Natural killer cell (primary cell): ENCODE measurements around the gene KDSR. TPM values are rescaled to one million over a fixed set of nuclear protein-coding genes. Genes with fewer than 3 reads are reported as not detected.
A peak's percentile ranks its signal among the peaks of the same experiment; 100 is the strongest.

Experiments used
- ATAC-seq, 3 donors: fragments of 150-1000 bp in 2 of 3; fragments of 200-7000 bp in 1 of 3; cut with Tn5 transposase; 1 replicate in 1 of 3; 2 replicates in 2 of 3; pipeline ENCODE4 v1.10.0; 2021; ENCODE audit warnings: mild to moderate bottlenecking in 2 of 3, moderate library complexity in 2 of 3
- DNase-seq, 2 donors: peaks; one replicate each; pipeline versions ENCODE4 v3.0.0 to v3.0.0-alpha.2; 2013 to 2021; ENCODE audit warnings: mixed read lengths in 1 of 2
- H3K27ac ChIP-seq: one replicate; pipeline ENCODE4 v1.5.1; 2013; ENCODE audit warnings: mild to moderate bottlenecking, low read length
- H3K27me3 ChIP-seq: one replicate; pipeline ENCODE4 v1.6.1; 2013; ENCODE audit warnings: low read length; ENCODE audit not compliant: control insufficient read depth, insufficient read depth
- H3K36me3 ChIP-seq: one replicate; pipeline ENCODE4 v1.6.1; 2013; ENCODE audit warnings: low read length; ENCODE audit not compliant: control insufficient read depth, insufficient read depth
- H3K4me1 ChIP-seq: one replicate; pipeline ENCODE4 v1.6.1; 2013; ENCODE audit warnings: low read length; ENCODE audit not compliant: control insufficient read depth, insufficient read depth
- H3K4me3 ChIP-seq: one replicate; pipeline ENCODE4 v1.5.1; 2013; ENCODE audit warnings: low read length
- H3K9me3 ChIP-seq: one replicate; pipeline ENCODE4 v1.6.1; 2013; ENCODE audit warnings: low read length; ENCODE audit not compliant: control insufficient read depth, insufficient read depth
- H3K27ac Mint-ChIP-seq, 2 donors: one replicate each; pipeline ENCODE4 v1.8.0; 2022; ENCODE audit warnings: mild to moderate bottlenecking in 2 of 2, mixed read lengths in 2 of 2, moderate library complexity in 1 of 2
- H3K27me3 Mint-ChIP-seq, 2 donors: one replicate each; pipeline ENCODE4 v1.8.0; 2022; ENCODE audit warnings: low read depth in 2 of 2, mixed read lengths in 2 of 2
- H3K36me3 Mint-ChIP-seq: one replicate; pipeline ENCODE4 v1.8.0; 2022; ENCODE audit warnings: mixed read lengths
- H3K4me1 Mint-ChIP-seq, 2 donors: one replicate each; pipeline ENCODE4 v1.8.0; 2022; ENCODE audit warnings: mixed read lengths in 2 of 2
- H3K4me3 Mint-ChIP-seq: one replicate; pipeline ENCODE4 v1.8.0; 2022; ENCODE audit warnings: mild to moderate bottlenecking, moderate library complexity, mixed read lengths
- H3K9me3 Mint-ChIP-seq, 2 donors: one replicate each; pipeline ENCODE4 v1.8.0; 2022; ENCODE audit warnings: mixed read lengths in 2 of 2
- CTCF ChIP-seq: fragments of 200-600 bp; IDR thresholded peaks from one replicate; pipeline ENCODE4 v1.8.0; 2022; ENCODE audit warnings: antibody characterized with exemption
- WGBS: methylation state at CpG from one replicate; pipeline ENCODE4 v1.1.7; 2013; ENCODE audit warnings: missing lambda C conversion rate; ENCODE audit not compliant: insufficient coverage; 5-methylcytosine and 5-hydroxymethylcytosine counted together
- intact Hi-C: fragments of 100-400 bp; cut with micrococcal nuclease; formaldehyde crosslinking; loops from one replicate; pipeline ENCODE4 v1.14.2; 2022
- total RNA-seq, 4 donors: library from RNA; stranded (reverse); fragments of 120-200 nt in 1 of 4; gene quantifications; one replicate each; pipeline versions ENCODE4 v1.2.3 to v1.2.4, GENCODE V29; 2013 to 2022

Gene KDSR
- total RNA-seq, 3 donors from 2014 or later (not counting 1 experiment from before 2014, with no cell fraction given), result 11.1 to 15.1 (median 11.6) TPM

- ATAC-seq, result no peak
- no peaks in the 10 kb centered on the region for H3K36me3 Mint-ChIP-seq
- no peaks in the 10 kb centered on the region for H3K9me3 Mint-ChIP-seq
- peaks cover 35% of the 10 kb centered on the region for H3K4me1 ChIP-seq
- H3K36me3 ChIP-seq, result peaks cover 2% of the 10 kb centered on the region
- H3K9me3 ChIP-seq, result no peaks in the 10 kb centered on the region
- H3K4me1 Mint-ChIP-seq, result peaks cover 73 to 83% of the 10 kb centered on the region in 2 donors
- no peak for TF ChIP-seq CTCF
- H3K27me3 ChIP-seq, result no peaks in the 10 kb centered on the region
- H3K27ac ChIP-seq, result no peak overlapping the region
- WGBS, result 59% methylated on average over 3 of the region's 4 CpGs
- intact Hi-C loops, result loop anchor here (5.0 kb wide), 1 partner anchor 35 kb away; no protein-coding TSS in a partner anchor
- H3K27ac Mint-ChIP-seq, result peak overlapping the region; percentile 70 to 90
- no peaks in the 10 kb centered on the region for H3K27me3 Mint-ChIP-seq
- DNase-seq, result no peak
- peak overlapping the region; percentile 29 for H3K4me3 Mint-ChIP-seq
- no peak overlapping the region for H3K4me3 ChIP-seq
Measured at GRCh38 chr18:63302220-63302619, 64.8 kb downstream of the KDSR start.

- Mint-ChIP-seq H3K9me3 (no peaks in the 10 kb centered on the region), H3K27me3 (no peaks in the 10 kb centered on the region), H3K4me1 (peaks cover 66 to 75% of the 10 kb centered on the region in 2 donors), H3K4me3 (no peak overlapping the region), H3K27ac (peak overlapping the region; percentile 90 to 95), H3K36me3 (no peaks in the 10 kb centered on the region)
- H3K36me3 ChIP-seq, result peaks cover 2% of the 10 kb centered on the region
- H3K27ac ChIP-seq, result no peak overlapping the region
- H3K4me3 ChIP-seq, result no peak overlapping the region
- no peak for ATAC-seq
- 79% methylated on average over 9 of the region's 9 CpGs for WGBS
- intact Hi-C loops, result loop anchor here (5.0 kb wide), 1 partner anchor 34 kb away; no protein-coding TSS in a partner anchor
- H3K9me3 ChIP-seq, result no peaks in the 10 kb centered on the region
- no peaks in the 10 kb centered on the region for H3K27me3 ChIP-seq
- TF ChIP-seq CTCF, result no peak
- peaks cover 35% of the 10 kb centered on the region for H3K4me1 ChIP-seq
- DNase-seq, result peak in 1 of 2 donors; percentile 42
Measured at GRCh38 chr18:63301434-63301833, 65.6 kb downstream of the KDSR start.

- no peaks in the 10 kb centered on the region for H3K27me3 ChIP-seq
- no peaks in the 10 kb centered on the region for H3K9me3 ChIP-seq
- H3K27ac ChIP-seq, result peak overlapping the region; percentile 35
- Mint-ChIP-seq H3K27me3 (no peaks in the 10 kb centered on the region), H3K4me1 (peaks cover 68 to 69% of the 10 kb centered on the region in 2 donors), H3K36me3 (no peaks in the 10 kb centered on the region), H3K4me3 (peak overlapping the region; percentile 79), H3K9me3 (no peaks in the 10 kb centered on the region), H3K27ac (peak overlapping the region; percentile 90 to 95)
- intact Hi-C loops, result loop anchor here (5.0 kb wide), 1 partner anchor 33 kb away; no protein-coding TSS in a partner anchor
- DNase-seq (peak in 1 of 2 donors; percentile 53), ATAC-seq (peak; percentile 77 to 82 (median 80))
- WGBS, result 40% methylated on average over 2 of the region's 5 CpGs
- no peak overlapping the region for H3K4me3 ChIP-seq
- H3K36me3 ChIP-seq, result peaks cover 2% of the 10 kb centered on the region
- no peak for TF ChIP-seq CTCF
- peaks cover 35% of the 10 kb centered on the region for H3K4me1 ChIP-seq
Measured at GRCh38 chr18:63299837-63300745, 66.9 kb downstream of the KDSR start.
